OCI-LY3 (cell line): ENCODE measurements around the gene FLNA.

Experiments
- H2AFZ ChIP-seq: fragments of 200-600, 300-600 bp; shearing (Covaris generic); 2 replicates; pipeline ENCODE4 v1.6.0; 2014; ENCODE audit warnings: antibody characterized with exemption, low read depth, low read length
- H3K27ac ChIP-seq: fragments of 200-600, 300-600 bp; sonication (generic); 2 replicates; pipeline ENCODE4 v1.5.1; 2014; ENCODE audit warnings: mild to moderate bottlenecking, low read length, moderate library complexity, mixed read lengths
- H3K27me3 ChIP-seq: fragments of 200-600, 300-600 bp; sonication (generic); 2 replicates; pipeline ENCODE4 v1.6.1; 2014; ENCODE audit warnings: low read depth, low read length, mixed read lengths
- H3K36me3 ChIP-seq: fragments of 200-600, 300-600 bp; sonication (generic); replicated peaks from 2 replicates; pipeline ENCODE3; 2014; ENCODE audit warnings: low read depth, low read length, mixed read lengths
- H3K4me1 ChIP-seq: fragments of 300-600, 200-600 bp; sonication (generic); 2 replicates; pipeline ENCODE4 v1.6.1; 2014; ENCODE audit warnings: low read length, mixed read lengths
- H3K4me2 ChIP-seq: fragments of 200-600, 300-600 bp; sonication (generic); 2 replicates; pipeline ENCODE4 v1.6.1; 2014; ENCODE audit warnings: low read length, mixed read lengths
- H3K4me3 ChIP-seq: fragments of 300-600, 200-600 bp; sonication (generic); 2 replicates; pipeline ENCODE4 v1.5.1; 2014; ENCODE audit warnings: antibody characterized with exemption, mild to moderate bottlenecking, low read length, moderate library complexity
- H3K79me2 ChIP-seq: fragments of 300-600, 200-600 bp; shearing (Covaris generic); 2 replicates; pipeline ENCODE4 v1.6.1; 2014; ENCODE audit warnings: mild to moderate bottlenecking, low read length, mixed read lengths
- H3K9ac ChIP-seq: fragments of 300-600, 200-600 bp; shearing (Covaris generic); 2 replicates; pipeline ENCODE4 v1.6.0; 2014; ENCODE audit warnings: mild to moderate bottlenecking, low read length, moderate library complexity
- H3K9me3 ChIP-seq: fragments of 200-600, 300-600 bp; shearing (Covaris generic); 2 replicates; pipeline ENCODE4 v1.6.1; 2014; ENCODE audit warnings: low read length, mixed read lengths; ENCODE audit not compliant: insufficient read depth
- H4K20me1 ChIP-seq: fragments of 200-600, 300-600 bp; sonication (generic); 2 replicates; pipeline ENCODE4 v1.6.1; 2016; ENCODE audit warnings: low read length, mixed read lengths; ENCODE audit not compliant: insufficient read depth
- EZH2phosphoT487 ChIP-seq: fragments of 200-600 bp; shearing (Covaris generic); IDR thresholded peaks from 2 replicates; pipeline ENCODE4 v1.6.1; 2018; ENCODE audit warnings: antibody characterized with exemption, mixed run types, low read depth
- TF ChIP-seq, protein P1 (sequence below): fragments of 200-600, 300-600 bp; sonication (generic); IDR thresholded peaks from 2 replicates; pipeline ENCODE4 v1.5.1; 2014; ENCODE audit warnings: antibody characterized with exemption, low read length, low read depth

FLNA gene

DNA sequence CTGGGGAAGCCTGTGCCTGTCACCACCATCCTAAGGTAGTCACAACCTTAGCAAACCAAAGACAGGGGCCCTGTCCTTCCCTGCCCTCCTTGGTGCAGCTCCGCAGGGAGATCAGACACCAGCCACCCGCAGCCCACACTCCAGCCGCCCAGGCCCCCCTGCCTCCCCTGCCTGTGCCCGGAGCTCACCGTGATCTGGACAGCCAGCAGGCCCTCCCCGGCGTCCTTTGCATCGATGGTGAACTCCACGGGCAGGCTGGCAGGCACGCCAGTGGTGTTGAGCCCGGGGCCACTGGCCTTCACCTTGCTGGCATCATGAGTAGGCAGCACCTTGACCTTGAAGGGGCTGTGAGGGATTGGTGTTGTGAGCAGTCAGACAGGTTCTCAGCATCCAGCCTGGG, 16.4 kb downstream of the FLNA start:
- TF ChIP-seq, protein P1, sequence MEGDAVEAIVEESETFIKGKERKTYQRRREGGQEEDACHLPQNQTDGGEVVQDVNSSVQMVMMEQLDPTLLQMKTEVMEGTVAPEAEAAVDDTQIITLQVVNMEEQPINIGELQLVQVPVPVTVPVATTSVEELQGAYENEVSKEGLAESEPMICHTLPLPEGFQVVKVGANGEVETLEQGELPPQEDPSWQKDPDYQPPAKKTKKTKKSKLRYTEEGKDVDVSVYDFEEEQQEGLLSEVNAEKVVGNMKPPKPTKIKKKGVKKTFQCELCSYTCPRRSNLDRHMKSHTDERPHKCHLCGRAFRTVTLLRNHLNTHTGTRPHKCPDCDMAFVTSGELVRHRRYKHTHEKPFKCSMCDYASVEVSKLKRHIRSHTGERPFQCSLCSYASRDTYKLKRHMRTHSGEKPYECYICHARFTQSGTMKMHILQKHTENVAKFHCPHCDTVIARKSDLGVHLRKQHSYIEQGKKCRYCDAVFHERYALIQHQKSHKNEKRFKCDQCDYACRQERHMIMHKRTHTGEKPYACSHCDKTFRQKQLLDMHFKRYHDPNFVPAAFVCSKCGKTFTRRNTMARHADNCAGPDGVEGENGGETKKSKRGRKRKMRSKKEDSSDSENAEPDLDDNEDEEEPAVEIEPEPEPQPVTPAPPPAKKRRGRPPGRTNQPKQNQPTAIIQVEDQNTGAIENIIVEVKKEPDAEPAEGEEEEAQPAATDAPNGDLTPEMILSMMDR: no peak
- TF ChIP-seq EZH2phosphoT487: no peak
- Histone ChIP-seq H3K9me3 (no peaks in the 10 kb centered on the region), H3K4me1 (no peaks in the 10 kb centered on the region), H2AFZ (no peak overlapping the region), H3K27ac (no peak overlapping the region), H3K36me3 (peaks cover 41% of the 10 kb centered on the region), H3K4me3 (no peak overlapping the region), H4K20me1 (no peaks in the 10 kb centered on the region), H3K27me3 (no peaks in the 10 kb centered on the region), H3K79me2 (no peaks in the 10 kb centered on the region), H3K4me2 (no peak overlapping the region), H3K9ac (no peak overlapping the region)

DNA sequence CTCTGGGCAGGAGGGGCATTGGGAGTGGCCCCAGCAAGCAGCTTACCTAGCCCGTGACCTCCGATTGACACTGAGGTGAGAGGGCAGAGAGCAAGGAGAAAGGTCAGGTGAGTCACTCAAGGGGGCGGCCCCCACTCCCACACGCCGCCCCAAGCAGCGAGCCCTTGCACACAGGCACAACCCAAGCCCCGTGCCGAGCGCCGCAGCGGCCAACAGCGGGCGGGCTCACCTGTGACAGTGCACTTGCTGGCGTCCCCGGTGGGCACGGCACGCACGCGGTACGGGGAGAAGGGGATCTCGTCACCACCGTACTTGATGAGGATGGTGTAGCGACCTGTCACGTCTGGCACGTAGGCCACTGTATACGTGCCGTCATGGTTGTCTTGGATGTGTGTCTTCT, 17.2 kb downstream of the FLNA start:
- Histone ChIP-seq H3K9ac (no peak overlapping the region), H2AFZ (no peak overlapping the region), H3K4me1 (no peaks in the 10 kb centered on the region), H3K27ac (no peak overlapping the region), H3K79me2 (no peaks in the 10 kb centered on the region), H3K9me3 (no peaks in the 10 kb centered on the region), H3K36me3 (peaks cover 40% of the 10 kb centered on the region), H3K27me3 (no peaks in the 10 kb centered on the region), H3K4me2 (no peak overlapping the region), H3K4me3 (no peak overlapping the region), H4K20me1 (no peaks in the 10 kb centered on the region)
- TF ChIP-seq, protein P1: no peak
- no peak for TF ChIP-seq EZH2phosphoT487

DNA sequence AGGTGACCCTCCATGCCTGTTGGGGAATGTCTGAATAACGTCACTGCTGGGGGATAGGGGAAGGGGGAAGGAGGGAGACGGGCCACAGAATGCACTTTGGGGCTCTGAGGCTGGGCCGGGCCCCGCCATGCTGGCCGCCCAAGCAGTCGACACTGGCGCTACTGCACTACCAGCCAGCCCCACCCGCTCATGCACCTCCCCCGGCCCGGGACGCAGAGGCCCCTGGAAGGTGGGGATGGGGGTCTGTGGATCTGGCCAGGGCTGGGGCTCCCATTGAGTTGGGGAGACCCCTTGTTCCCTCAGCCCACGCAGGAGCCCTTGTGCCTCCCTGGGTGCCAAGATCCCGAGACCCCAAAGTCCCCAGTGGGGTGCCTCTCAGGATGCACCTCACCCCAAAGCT, 17.8 kb downstream of the FLNA start:
- Histone ChIP-seq H3K4me3 (no peak overlapping the region), H4K20me1 (no peaks in the 10 kb centered on the region), H3K4me1 (no peaks in the 10 kb centered on the region), H3K27me3 (no peaks in the 10 kb centered on the region), H3K9ac (no peak overlapping the region), H3K9me3 (no peaks in the 10 kb centered on the region), H3K36me3 (peaks cover 34% of the 10 kb centered on the region), H3K79me2 (no peaks in the 10 kb centered on the region), H3K4me2 (no peak overlapping the region), H2AFZ (no peak overlapping the region), H3K27ac (no peak overlapping the region)
- TF ChIP-seq, protein P1: no peak
- TF ChIP-seq EZH2phosphoT487: no peak

DNA sequence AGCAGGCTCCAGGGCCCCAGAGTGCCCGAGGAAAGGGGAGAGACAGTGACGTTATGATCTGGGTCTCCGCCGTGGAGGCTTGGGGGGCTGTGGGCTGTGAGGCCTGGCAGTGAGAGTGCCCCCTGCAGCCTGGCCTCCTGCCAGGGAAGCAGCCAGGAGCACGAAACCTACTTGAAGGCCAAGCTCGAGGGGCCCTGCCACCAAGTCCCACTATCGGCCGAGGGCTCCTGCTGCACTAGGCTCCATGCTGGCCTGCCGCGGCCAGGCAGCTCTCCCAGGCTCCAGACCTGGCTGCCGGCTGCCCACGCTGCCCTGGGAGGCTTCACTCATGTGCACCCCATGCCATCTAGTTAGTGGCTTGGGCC, 18.7 kb downstream of the FLNA start:
- no peaks in the 10 kb centered on the region for H3K9me3 ChIP-seq
- H2AFZ ChIP-seq: no peak overlapping the region
- no peak for TF ChIP-seq EZH2phosphoT487
- TF ChIP-seq, protein P1: no peak
- no peaks in the 10 kb centered on the region for H3K27me3 ChIP-seq
- no peak overlapping the region for H3K9ac ChIP-seq
- no peak overlapping the region for H3K4me2 ChIP-seq
- H3K4me3 ChIP-seq: no peak overlapping the region
- H3K27ac ChIP-seq: no peak overlapping the region
- H3K36me3 ChIP-seq: peaks cover 30% of the 10 kb centered on the region
- H3K4me1 ChIP-seq: no peaks in the 10 kb centered on the region
- H3K79me2 ChIP-seq: no peaks in the 10 kb centered on the region
- H4K20me1 ChIP-seq: no peaks in the 10 kb centered on the region
